IgD-negative memory B cell (primary cell): ENCODE results near the gene SP6. TPM values are rescaled to one million over a fixed set of nuclear protein-coding genes. Genes with fewer than 3 reads are reported as not detected.
A peak's percentile ranks its signal among the peaks of the same experiment; 100 is the strongest.

ENCODE experiments used
- H3K27ac Mint-ChIP-seq, 3 donors: one replicate each; pipeline ENCODE4 v1.8.0; 2020 to 2022; ENCODE audit warnings: mild to moderate bottlenecking in 3 of 3, mixed read lengths in 3 of 3, moderate library complexity in 1 of 3
- H3K27me3 Mint-ChIP-seq: one replicate; pipeline ENCODE4 v1.8.0; 2021; ENCODE audit warnings: mixed read lengths
- H3K36me3 Mint-ChIP-seq: one replicate; pipeline ENCODE4 v1.8.0; 2020; ENCODE audit warnings: mild to moderate bottlenecking, mixed read lengths
- H3K4me1 Mint-ChIP-seq, 3 donors: one replicate each; pipeline ENCODE4 v1.8.0; 2020 to 2022; ENCODE audit warnings: mixed read lengths in 3 of 3, mild to moderate bottlenecking in 1 of 3
- H3K4me3 Mint-ChIP-seq, 4 donors: one replicate each; pipeline ENCODE4 v1.8.0; 2020 to 2022; ENCODE audit warnings: mild to moderate bottlenecking in 4 of 4, mixed read lengths in 4 of 4, moderate library complexity in 3 of 4
- H3K9me3 Mint-ChIP-seq, 3 donors: one replicate each; pipeline ENCODE4 v1.8.0; 2020 to 2021; ENCODE audit warnings: mixed read lengths in 3 of 3, mild to moderate bottlenecking in 1 of 3
- polyA plus RNA-seq: library from polyadenylated mRNA; unstranded; fragments of 300-500 nt; fragmentation: Illumina TruSeq; gene quantifications from one replicate; pipeline ENCODE4 v1.2.3, GENCODE V29; 2021

The SP6 gene
- not detected for polyA plus RNA-seq

DNA sequence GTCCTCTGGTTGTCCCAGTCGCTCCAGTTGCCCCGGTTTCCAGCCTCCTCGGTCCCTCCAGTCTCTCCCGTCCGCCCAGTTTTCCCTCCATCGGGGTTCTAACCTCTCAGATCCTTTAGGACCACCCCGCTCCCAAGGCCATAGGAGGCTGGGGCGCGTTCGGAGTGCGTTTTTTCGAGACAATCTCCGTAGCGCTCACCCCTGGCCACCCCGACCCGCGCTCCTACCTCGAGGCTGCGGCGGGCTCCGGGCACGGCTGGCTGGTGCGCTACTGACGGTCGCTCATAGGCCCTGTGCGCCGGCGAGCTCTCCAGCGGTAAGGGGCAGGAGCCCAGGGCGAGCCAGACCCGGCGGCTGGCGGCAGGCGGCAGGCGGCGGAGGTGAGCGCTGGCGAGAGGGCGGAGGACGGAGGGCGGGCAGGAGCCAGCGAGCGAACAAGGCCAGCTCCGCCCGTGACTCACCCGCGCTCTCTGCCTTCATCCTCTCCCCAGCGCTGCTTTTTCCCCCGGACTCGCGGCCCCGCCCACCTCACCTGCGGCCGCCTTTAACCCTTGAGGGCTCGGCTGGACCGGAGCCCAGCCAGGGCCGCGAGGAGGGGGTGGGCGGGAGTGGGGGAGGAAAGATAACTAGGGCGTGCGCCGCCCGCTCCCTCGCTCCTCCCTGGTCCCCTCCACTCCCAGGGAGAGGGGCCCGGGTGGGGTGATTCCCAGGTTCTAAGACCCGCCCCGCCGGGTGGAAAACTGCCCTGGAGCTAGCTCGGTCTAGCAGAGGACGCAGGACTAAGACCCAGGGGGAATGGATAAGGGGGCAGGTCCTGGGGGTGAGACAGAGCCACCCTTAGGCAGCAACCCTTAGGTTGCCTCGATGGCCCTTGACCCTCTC lies at the start of gene SP6:
Gene SP6 (minus strand): TSS at position 472 of the 882 bp plus-strand sequence. CDS start 2,734 bp downstream, outside the sequence.
- H3K27ac Mint-ChIP-seq: no peak within 1 kb of the TSS

DNA sequence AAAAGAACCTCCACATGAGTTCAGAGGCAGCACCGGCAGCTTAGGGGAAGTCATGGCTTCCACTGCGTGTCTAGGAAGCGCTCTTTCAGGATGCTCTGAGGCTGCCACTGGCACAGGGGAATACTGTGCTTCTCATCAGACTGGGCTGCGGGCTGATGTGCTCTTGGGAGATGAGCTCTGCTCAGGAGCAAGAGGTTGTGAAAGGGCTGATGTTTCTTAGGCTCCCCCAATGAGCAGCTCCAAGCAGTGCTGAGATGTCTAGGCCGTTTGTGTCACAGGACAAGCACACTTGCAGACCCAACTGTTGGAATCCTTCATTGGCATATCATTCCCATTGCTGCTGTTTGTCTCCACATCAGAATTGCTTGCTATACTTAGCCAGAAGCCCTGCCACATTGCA lies 48.7 kb upstream of the SP6 start:
- Mint-ChIP-seq H3K27ac (peak overlapping the region in 1 of 3 donors; percentile 30), H3K4me1 (peaks cover 19 to 32% (median 22%) of the 10 kb centered on the region in 3 donors), H3K27me3 (no peaks in the 10 kb centered on the region), H3K9me3 (no peaks in the 10 kb centered on the region), H3K36me3 (peaks cover 4% of the 10 kb centered on the region), H3K4me3 (peak overlapping the region in 2 of 4 donors; percentile 4 to 24)

More for the DNA sequence above, at the start of gene SP6:
- peak within 1 kb of the TSS; percentile 19 to 89 (median 62) for H3K4me3 Mint-ChIP-seq
- H3K9me3 Mint-ChIP-seq: no peaks in the 10 kb centered on the region
- peaks cover 73% of the 10 kb centered on the region for H3K27me3 Mint-ChIP-seq
- H3K4me1 Mint-ChIP-seq: peaks cover 11 to 16% (median 12%) of the 10 kb centered on the region in 3 donors
- H3K36me3 Mint-ChIP-seq: peaks cover 2% of the 10 kb centered on the region

DNA sequence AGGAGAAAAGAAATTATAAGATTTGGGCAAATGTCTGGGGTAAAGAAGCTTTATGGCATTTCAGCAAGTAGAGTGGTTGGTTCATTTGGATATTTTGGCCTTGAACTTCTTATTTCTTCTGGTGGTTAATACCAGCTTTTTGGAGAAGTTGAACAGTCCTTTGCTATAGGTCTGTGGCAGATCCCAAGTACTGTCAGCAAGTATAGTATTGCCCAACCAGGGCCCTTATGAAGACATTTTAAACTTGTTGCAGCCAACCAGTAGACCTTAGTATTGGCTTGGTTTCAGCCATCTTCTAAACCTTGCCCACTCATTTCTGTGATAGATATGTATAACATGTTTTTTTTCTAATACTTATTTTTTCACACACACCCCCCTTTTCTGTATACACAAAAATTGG lies 47.3 kb upstream of the SP6 start:
- Mint-ChIP-seq H3K4me1 (peaks cover 16 to 42% (median 32%) of the 10 kb centered on the region in 3 donors), H3K36me3 (peaks cover 9% of the 10 kb centered on the region), H3K4me3 (peak overlapping the region in 1 of 4 donors; percentile 96), H3K27ac (peak overlapping the region in 2 of 3 donors; percentile 9 to 94), H3K9me3 (no peaks in the 10 kb centered on the region), H3K27me3 (no peaks in the 10 kb centered on the region)

DNA sequence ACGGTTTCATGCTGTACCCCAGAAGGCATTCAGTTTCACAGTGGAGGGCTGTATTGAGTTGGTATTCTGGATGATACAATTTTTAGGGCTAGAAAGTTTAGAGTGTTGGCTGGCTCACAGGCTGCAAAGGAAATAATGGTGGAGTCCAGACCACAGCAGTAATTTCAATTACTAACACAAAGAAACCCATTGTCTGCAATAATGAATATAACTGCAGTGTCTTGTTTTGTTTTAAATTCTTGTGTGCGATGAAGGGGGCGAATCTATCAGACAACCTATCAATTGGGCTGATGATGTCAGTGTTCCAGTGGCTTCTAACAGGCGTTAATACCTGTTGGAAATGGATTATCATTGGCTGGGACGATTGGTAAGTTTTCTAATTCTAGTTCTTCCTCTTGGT lies 46.6 kb upstream of the SP6 start:
- H3K9me3 Mint-ChIP-seq: no peaks in the 10 kb centered on the region
- H3K27ac Mint-ChIP-seq: peak overlapping the region in 2 of 3 donors; percentile 7 to 94
- H3K4me3 Mint-ChIP-seq: peak overlapping the region in 3 of 4 donors; percentile 3 to 97 (median 96)
- no peaks in the 10 kb centered on the region for H3K27me3 Mint-ChIP-seq
- H3K36me3 Mint-ChIP-seq: peaks cover 9% of the 10 kb centered on the region
- H3K4me1 Mint-ChIP-seq: peaks cover 16 to 42% (median 32%) of the 10 kb centered on the region in 3 donors

DNA sequence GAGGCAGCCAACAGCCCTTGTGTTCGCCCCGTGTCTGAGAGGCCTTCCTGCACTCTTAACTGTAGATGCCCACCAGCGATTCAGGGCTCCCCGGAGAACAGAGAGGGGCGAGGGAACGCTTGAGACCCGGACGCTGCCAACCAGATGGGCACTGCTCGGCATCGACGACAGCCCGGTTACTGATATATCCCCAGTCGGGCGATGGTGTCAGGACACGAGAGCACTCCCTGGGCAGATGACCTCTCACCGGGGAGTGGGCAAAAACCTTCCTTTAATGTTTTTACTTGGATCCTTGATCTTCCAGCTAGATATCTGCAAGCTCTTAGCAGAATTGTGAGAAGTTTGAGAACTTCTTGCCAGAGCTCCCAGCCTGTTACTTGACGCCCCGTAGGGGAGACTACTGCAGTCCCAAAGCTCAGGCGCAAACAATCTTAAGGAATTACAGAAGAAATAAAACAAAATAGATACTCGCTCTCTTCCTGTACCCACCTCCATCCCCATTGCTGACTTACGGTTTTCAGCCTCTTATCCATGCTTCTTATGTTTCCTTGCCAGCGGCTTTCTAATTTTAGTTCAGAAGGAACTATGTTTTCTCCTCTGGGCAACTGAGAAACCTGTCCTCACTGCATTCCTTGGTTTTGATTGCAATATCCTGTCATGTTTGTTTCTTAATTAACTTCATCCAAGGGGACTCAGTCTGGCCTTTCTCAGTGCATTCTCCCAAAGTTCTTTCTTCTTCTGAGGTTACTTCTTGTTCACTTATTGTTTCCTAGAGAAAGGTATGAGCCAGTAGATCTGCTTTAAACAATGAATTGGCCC lies 45.9 kb upstream of the SP6 start:
- peaks cover 6% of the 10 kb centered on the region for H3K36me3 Mint-ChIP-seq
- peak overlapping the region; percentile 96 to 98 (median 97) for H3K4me3 Mint-ChIP-seq
- peaks cover 13 to 37% (median 30%) of the 10 kb centered on the region in 3 donors for H3K4me1 Mint-ChIP-seq
- peak overlapping the region; percentile 94 to 97 (median 94) for H3K27ac Mint-ChIP-seq
- H3K9me3 Mint-ChIP-seq: no peaks in the 10 kb centered on the region
- no peaks in the 10 kb centered on the region for H3K27me3 Mint-ChIP-seq

DNA sequence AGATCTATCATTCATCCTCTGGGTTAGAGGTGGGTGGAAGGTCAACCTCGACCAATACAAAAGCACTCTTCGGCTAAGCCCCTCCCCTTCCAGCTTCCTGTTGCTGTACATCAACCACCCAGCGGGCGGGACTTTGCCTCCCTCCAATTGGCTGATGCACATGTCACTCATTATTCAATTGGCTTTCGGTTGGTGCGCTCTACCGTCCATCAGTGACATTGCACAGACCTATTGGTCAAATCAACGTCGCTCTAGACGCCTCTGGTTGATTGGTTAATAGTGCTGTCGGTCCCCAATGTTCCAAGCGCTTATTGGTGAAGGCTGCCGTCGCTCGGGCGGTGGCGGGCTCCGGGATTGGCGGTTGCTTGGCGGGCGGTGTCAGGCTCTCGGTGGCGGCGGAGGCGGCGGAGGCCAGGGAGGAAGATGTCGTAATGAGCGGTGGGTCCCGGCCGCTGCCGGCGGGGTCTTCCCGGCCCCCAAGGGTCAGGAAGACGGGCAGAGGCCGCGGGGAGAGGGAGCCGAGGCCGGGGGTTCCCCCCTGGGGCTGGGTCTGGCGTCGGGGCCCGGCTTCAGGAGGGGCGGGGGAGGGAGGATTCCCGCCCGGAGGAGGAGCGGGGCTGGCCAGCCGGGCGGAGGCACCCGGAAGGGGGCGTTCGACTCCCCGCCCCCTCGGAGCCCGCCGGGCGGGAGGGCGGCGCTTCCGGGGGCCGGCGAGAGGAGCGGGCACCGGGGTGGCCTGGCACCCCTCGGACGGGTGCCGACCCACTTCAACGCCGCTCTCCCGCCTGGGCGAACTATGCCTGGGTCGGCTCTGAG lies 45.1 kb upstream of the SP6 start, which contains the start of gene SP2:
Gene SP2 (plus strand): TSS at position 381 of the 816 bp plus-strand sequence. CDS start 51 bp downstream, at position 432.
- Mint-ChIP-seq H3K4me3 (peak within 1 kb of the TSS; percentile 96 to 98 (median 97)), H3K4me1 (peaks cover 15 to 43% (median 32%) of the 10 kb centered on the region in 3 donors), H3K9me3 (no peaks in the 10 kb centered on the region), H3K27ac (peak within 1 kb of the TSS; percentile 94 to 99 (median 97)), H3K27me3 (no peaks in the 10 kb centered on the region), H3K36me3 (peaks cover 6% of the 10 kb centered on the region)

DNA sequence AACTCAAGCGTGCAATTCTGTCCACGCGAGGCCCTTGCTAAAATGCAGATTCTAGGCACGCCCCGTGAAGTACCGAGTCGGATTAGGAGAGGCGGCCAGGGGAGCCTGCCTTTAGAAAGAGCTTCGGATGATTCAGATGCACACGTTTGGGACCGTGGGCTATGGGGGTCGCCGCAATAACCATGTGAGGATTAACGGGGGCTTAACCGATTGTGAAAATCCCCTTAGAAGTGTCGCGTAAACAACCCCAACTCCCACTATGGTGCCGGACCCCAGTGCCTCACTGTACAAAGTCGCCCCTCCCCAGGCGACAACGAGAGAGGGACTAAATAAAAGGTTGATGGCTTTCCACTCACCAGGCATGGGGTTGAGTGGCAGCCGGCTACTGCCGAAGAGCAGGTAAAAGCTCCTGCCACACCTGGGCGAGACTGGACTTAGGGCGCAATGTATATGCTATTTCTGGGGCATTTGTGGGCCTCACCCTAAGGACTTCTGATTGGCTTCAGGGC lies 44.4 kb upstream of the SP6 start:
- Mint-ChIP-seq H3K9me3 (no peaks in the 10 kb centered on the region), H3K4me3 (peak overlapping the region; percentile 80 to 98 (median 96)), H3K27ac (peak overlapping the region; percentile 91 to 99 (median 97)), H3K4me1 (peaks cover 15 to 43% (median 32%) of the 10 kb centered on the region in 3 donors), H3K27me3 (no peaks in the 10 kb centered on the region), H3K36me3 (peaks cover 6% of the 10 kb centered on the region)

DNA sequence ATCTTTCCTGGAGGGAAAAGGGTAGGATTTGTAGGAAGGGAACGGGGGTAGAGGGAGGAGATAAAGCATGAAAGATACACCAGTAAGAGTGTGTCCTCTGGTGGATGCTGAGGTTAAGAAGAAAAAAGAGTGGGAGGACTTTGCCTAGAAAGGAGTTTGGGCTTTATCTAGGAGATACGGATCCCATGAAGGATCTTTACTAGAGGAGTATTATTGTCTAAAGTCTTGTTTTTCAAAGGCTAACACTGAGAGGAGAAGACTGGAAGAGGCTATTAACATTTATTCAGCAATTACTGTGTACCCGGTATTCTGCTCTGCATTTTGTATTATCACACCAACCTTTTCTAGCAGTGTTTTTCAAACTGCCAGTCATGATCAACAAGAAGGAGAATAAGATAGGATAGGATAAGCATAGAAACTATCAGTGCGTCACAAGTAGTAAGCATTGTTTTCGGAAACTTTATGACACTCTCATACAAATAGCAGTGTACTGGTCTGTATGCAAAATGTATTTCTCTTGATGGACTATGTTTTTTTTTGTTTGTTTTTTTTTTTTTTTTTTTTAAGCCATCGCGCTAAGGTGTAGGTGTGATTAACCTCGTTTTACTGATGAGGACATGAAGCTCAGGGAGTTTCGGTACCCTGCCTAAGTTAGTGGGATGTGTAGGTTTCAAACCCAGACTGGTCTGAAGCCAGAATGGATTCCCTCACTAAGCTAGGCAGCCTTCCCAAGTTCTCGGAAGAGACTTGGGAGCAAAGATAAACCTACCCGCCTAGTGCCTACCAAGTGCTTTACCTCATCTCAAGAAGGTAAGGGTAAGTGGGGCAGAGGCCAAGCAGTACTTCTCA lies 43.8 kb upstream of the SP6 start:
- H3K27ac Mint-ChIP-seq: peak overlapping the region; percentile 91 to 99 (median 97)

DNA sequence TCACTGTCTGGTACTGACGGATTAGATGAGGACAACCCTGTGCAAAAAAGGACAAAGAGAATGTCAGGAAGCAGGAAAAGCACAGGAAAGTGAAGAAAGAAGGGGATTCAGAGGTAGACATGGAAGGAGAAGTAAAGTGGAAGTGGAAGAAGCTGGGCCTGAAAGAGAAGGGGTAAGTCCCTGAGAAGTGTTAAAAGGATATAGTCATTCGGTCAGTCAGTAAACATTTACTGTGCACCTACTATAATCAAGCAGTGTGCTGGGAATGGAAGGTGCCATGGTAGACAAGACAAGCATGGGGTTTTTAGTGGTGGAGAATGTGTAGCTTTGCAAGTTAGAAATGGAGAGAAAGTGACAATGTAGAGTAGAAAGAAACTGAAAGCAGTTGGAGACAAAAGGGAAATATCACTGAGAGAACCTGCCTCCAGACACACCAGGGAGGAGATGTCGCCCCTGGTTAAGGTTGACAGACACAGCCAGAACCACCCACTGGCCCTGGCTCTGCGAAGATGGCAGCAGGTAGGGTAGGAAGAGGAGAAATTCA lies 40.7 kb upstream of the SP6 start:
- Mint-ChIP-seq H3K27me3 (no peaks in the 10 kb centered on the region), H3K27ac (peak overlapping the region in 1 of 3 donors; percentile 63), H3K9me3 (no peaks in the 10 kb centered on the region), H3K4me1 (peaks cover 11 to 22% (median 21%) of the 10 kb centered on the region in 3 donors), H3K4me3 (peak overlapping the region in 2 of 4 donors; percentile 23 to 67), H3K36me3 (peaks cover 6% of the 10 kb centered on the region)

More for the DNA sequence above, 43.8 kb upstream of the SP6 start:
- Mint-ChIP-seq H3K4me3 (peak overlapping the region; percentile 80 to 98 (median 96)), H3K9me3 (no peaks in the 10 kb centered on the region), H3K27me3 (no peaks in the 10 kb centered on the region), H3K4me1 (peaks cover 20 to 39% (median 34%) of the 10 kb centered on the region in 3 donors), H3K36me3 (peaks cover 6% of the 10 kb centered on the region)

DNA sequence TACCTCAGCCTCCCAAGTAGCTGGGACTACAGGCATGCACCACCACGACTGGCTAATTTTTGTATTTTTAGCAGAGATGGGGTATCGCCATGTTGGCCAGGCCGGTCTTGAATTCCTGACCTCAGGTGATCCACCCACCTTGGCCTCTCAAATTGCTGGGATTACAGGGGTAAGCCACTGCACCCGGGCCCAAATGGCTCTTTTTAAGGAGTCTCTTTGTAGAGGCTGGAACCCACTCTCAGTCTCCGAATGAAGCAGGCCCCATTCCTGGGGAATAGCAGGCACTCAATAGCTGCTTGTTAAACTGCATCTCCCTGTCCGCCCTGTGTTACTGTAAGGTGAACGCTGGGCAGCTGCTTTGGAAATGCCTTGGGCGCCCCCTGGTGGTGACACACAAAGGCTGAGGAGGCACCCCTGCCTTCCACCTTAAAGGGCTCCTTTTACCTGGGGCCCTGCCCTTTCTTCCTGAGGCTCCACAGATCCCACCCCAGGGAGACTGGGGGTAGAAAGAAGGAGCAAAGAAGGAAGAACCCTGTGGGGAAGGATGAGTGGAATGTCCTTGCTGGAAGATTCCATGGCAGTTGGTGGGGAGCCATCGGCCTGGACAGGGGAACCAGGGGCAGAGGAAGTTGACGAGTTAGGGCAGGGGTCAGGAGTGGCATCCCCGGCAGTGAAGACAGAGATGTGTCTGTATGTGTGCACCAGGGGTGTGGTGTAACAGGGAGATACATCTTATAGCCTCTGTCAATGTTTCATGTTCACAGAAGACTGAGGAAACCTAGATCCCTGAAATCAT lies 39.0 kb upstream of the SP6 start:
- peaks cover 11 to 18% (median 18%) of the 10 kb centered on the region in 3 donors for H3K4me1 Mint-ChIP-seq
- peak overlapping the region in 2 of 4 donors; percentile 4 to 86 for H3K4me3 Mint-ChIP-seq
- peaks cover 6% of the 10 kb centered on the region for H3K36me3 Mint-ChIP-seq
- no peaks in the 10 kb centered on the region for H3K27me3 Mint-ChIP-seq
- peak overlapping the region in 2 of 3 donors; percentile 75 to 83 for H3K27ac Mint-ChIP-seq
- H3K9me3 Mint-ChIP-seq: no peaks in the 10 kb centered on the region

DNA sequence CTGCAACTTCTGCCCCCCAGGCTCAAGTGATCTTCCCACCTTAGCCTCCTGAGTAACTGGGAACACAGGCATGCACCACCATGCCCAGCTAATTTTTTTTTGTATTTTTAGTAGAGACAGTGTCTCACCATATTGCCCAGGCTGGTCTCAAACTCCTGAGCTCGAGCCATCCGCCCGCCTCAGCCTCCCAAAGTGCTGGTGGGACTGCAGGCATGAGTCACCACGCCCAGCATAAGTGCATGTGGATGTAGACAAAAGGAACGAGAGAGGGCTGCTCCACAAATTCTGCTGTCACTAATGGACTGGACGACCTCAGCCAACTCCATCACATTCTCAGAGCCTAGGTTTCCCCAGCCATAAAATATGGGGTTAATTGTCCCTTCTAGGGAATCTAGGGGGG lies 37.3 kb upstream of the SP6 start:
- Mint-ChIP-seq H3K27ac (peak overlapping the region in 1 of 3 donors; percentile 64), H3K27me3 (peaks cover 2% of the 10 kb centered on the region), H3K9me3 (no peaks in the 10 kb centered on the region), H3K36me3 (no peaks in the 10 kb centered on the region), H3K4me3 (no peak overlapping the region), H3K4me1 (peaks cover 6 to 11% (median 6%) of the 10 kb centered on the region in 3 donors)
